SK-N-MC (cell line): ENCODE data around the gene SSH3.

Experiments
- EZH2 ChIP-seq: fragments of 200-600 bp; sonication (generic); IDR thresholded peaks from one replicate; pipeline ENCODE4 v1.6.1; 2017; ENCODE audit warnings: antibody characterized with exemption
- POLR2AphosphoS5 ChIP-seq: IDR thresholded peaks from 2 replicates; pipeline ENCODE4 v1.6.1; 2012; ENCODE audit warnings: mild to moderate bottlenecking, low read depth, low read length, borderline replicate concordance

DNA sequence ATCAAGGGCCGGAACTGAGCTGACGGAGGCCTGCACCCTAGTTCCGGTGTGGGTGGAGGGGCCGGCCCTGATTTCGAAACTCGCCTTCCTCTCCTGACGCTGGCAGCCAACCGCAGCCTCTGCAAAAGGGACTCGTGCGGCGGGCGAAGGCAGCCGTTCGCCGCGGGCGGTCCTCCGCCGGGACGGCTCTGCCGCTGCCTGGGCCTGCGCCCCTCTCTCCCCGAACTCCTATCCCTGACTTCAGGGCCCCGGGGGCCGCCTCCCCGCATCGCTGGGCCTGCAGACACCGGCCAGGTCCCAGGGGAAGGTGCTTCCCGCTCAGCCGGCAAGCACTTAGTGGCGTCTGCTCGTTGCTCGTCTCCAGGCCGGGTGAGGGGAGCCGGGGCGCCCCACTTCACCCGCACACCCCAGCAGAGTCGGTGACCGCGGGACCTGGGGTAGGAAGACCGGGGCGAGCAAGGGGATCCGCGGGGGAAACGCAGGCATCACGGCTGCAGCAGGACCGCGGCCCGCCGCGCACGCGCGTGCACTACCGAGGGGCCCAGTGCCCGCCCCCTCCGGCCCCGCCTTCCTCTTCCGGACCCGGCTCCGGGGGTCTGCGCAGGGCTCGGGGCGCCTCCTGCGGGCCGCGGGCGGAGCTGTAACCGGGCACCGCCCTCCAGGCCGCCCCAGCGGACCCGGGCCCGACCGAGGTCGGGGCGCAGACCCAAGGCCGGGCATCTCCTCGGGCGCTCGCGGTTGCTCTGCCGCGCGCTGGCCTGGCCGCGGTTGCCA is 14.7 kb upstream of the SSH3 start:
- TF ChIP-seq POLR2AphosphoS5 (peak; percentile 79), EZH2 (no peak)
